Measurements from ENCODE around the gene IGFBPL1. TPM values are rescaled to one million over a fixed set of nuclear protein-coding genes. Genes with fewer than 3 reads are reported as not detected.

IGFBPL1 gene
- total and polyA plus RNA-seq, 3 experiments from 2014 or later, result not detected

GRCh38 chr9:38376021-38376670 is 48.1 kb downstream of the IGFBPL1 start:
- no peaks in the 10 kb centered on the region for H3K36me3 Mint-ChIP-seq
- Histone ChIP-seq H3K4me1 (ENCODE audit: insufficient read depth, low read length) (no peaks in the 10 kb centered on the region), H3K36me3 (ENCODE audit: insufficient read depth, low read length) (no peaks in the 10 kb centered on the region), H3K4me3 (ENCODE audit: low read length) (no peak overlapping the region), H3K27ac (ENCODE audit: low read depth, low read length) (no peak overlapping the region), H3K9me3 (ENCODE audit: low read length) (no peaks in the 10 kb centered on the region), H3K27me3 (ENCODE audit: insufficient read depth, low read length, poor library complexity, severe bottlenecking) (no peaks in the 10 kb centered on the region)
- no peak for DNase-seq
- H3K9me3 Mint-ChIP-seq, result no peaks in the 10 kb centered on the region
- POLR2A ChIA-PET, result no interaction called here
- CTCF ChIA-PET, result no interaction called here
- H3K4me1 Mint-ChIP-seq, result no peaks in the 10 kb centered on the region
- peaks cover 8 to 17% of the 10 kb centered on the region in 2 donors for H3K27me3 Mint-ChIP-seq
- H3K27ac Mint-ChIP-seq, result peak overlapping the region in 1 of 8 donors; percentile 67
- H3K4me3 Mint-ChIP-seq, result no peak overlapping the region

GRCh38 chr9:38375572-38375963 is 48.7 kb downstream of the IGFBPL1 start:
- CTCF ChIA-PET, result no interaction called here

GRCh38 chr9:38374847-38375571 is 49.2 kb downstream of the IGFBPL1 start:
- POLR2A ChIA-PET, result no interaction called here

More at GRCh38 chr9:38375572-38375963, 48.7 kb downstream of the IGFBPL1 start:
- Histone ChIP-seq H3K27me3 (ENCODE audit: insufficient read depth, low read length, poor library complexity, severe bottlenecking) (no peaks in the 10 kb centered on the region), H3K4me1 (ENCODE audit: insufficient read depth, low read length) (no peaks in the 10 kb centered on the region), H3K9me3 (ENCODE audit: low read length) (no peaks in the 10 kb centered on the region), H3K36me3 (ENCODE audit: insufficient read depth, low read length) (no peaks in the 10 kb centered on the region), H3K4me3 (ENCODE audit: low read length) (no peak overlapping the region), H3K27ac (ENCODE audit: low read depth, low read length) (no peak overlapping the region)
- POLR2A ChIA-PET, result no interaction called here
- H3K4me1 Mint-ChIP-seq, result no peaks in the 10 kb centered on the region
- H3K36me3 Mint-ChIP-seq, result no peaks in the 10 kb centered on the region
- no peak overlapping the region for H3K4me3 Mint-ChIP-seq
- H3K27ac Mint-ChIP-seq, result no peak overlapping the region
- H3K9me3 Mint-ChIP-seq, result no peaks in the 10 kb centered on the region
- DNase-seq, result no peak
- peaks cover 12 to 23% of the 10 kb centered on the region in 2 donors for H3K27me3 Mint-ChIP-seq

GRCh38 chr9:38373679-38374078 is 50.6 kb downstream of the IGFBPL1 start:
- no peak overlapping the region for H3K27ac ChIP-seq (ENCODE audit: low read depth, low read length)
- no peak for DNase-seq
- Mint-ChIP-seq H3K4me1 (no peaks in the 10 kb centered on the region), H3K27ac (no peak overlapping the region), H3K36me3 (no peaks in the 10 kb centered on the region), H3K4me3 (no peak overlapping the region), H3K27me3 (peaks cover 12 to 23% of the 10 kb centered on the region in 2 donors), H3K9me3 (no peaks in the 10 kb centered on the region)
- ChIA-PET POLR2A (no interaction called here), CTCF (no interaction called here)
- H3K4me1 ChIP-seq (ENCODE audit: insufficient read depth, low read length), result no peaks in the 10 kb centered on the region
- no peaks in the 10 kb centered on the region for H3K36me3 ChIP-seq (ENCODE audit: insufficient read depth, low read length)
- H3K4me3 ChIP-seq (ENCODE audit: low read length), result no peak overlapping the region
- no peaks in the 10 kb centered on the region for H3K27me3 ChIP-seq (ENCODE audit: insufficient read depth, low read length, poor library complexity, severe bottlenecking)
- no peaks in the 10 kb centered on the region for H3K9me3 ChIP-seq (ENCODE audit: low read length)

More at GRCh38 chr9:38374847-38375571, 49.2 kb downstream of the IGFBPL1 start:
- no peak for DNase-seq
- CTCF ChIA-PET, result no interaction called here
- peaks cover 12 to 23% of the 10 kb centered on the region in 2 donors for H3K27me3 Mint-ChIP-seq
- Histone ChIP-seq H3K4me1 (ENCODE audit: insufficient read depth, low read length) (no peaks in the 10 kb centered on the region), H3K27ac (ENCODE audit: low read depth, low read length) (no peak overlapping the region), H3K4me3 (ENCODE audit: low read length) (no peak overlapping the region), H3K9me3 (ENCODE audit: low read length) (no peaks in the 10 kb centered on the region), H3K36me3 (ENCODE audit: insufficient read depth, low read length) (no peaks in the 10 kb centered on the region), H3K27me3 (ENCODE audit: insufficient read depth, low read length, poor library complexity, severe bottlenecking) (no peaks in the 10 kb centered on the region)
- H3K4me1 Mint-ChIP-seq, result no peaks in the 10 kb centered on the region
- no peak overlapping the region for H3K4me3 Mint-ChIP-seq
- H3K27ac Mint-ChIP-seq, result no peak overlapping the region
- H3K36me3 Mint-ChIP-seq, result no peaks in the 10 kb centered on the region
- H3K9me3 Mint-ChIP-seq, result no peaks in the 10 kb centered on the region

- Histone ChIP-seq H3K27ac (ENCODE audit: low read depth, low read length) (no peak overlapping the region), H3K9me3 (ENCODE audit: low read length) (no peaks in the 10 kb centered on the region), H3K4me1 (ENCODE audit: insufficient read depth, low read length) (no peaks in the 10 kb centered on the region), H3K4me3 (ENCODE audit: low read length) (no peak overlapping the region), H3K27me3 (ENCODE audit: insufficient read depth, low read length, poor library complexity, severe bottlenecking) (no peaks in the 10 kb centered on the region), H3K36me3 (ENCODE audit: insufficient read depth, low read length) (no peaks in the 10 kb centered on the region)
- Mint-ChIP-seq H3K9me3 (no peaks in the 10 kb centered on the region), H3K4me1 (no peaks in the 10 kb centered on the region), H3K4me3 (no peak overlapping the region), H3K27ac (no peak overlapping the region), H3K36me3 (no peaks in the 10 kb centered on the region), H3K27me3 (peaks cover 10 to 23% of the 10 kb centered on the region in 2 donors)
- ChIA-PET CTCF (no interaction called here), POLR2A (no interaction called here)
- DNase-seq, result no peak
These were observed 51.3 kb downstream of the IGFBPL1 start for GRCh38 chr9:38372762-38373619.

- H3K4me3 ChIP-seq (ENCODE audit: low read length), result no peak overlapping the region
- ChIA-PET POLR2A (no interaction called here), CTCF (no interaction called here)
- H3K27me3 Mint-ChIP-seq, result peaks cover 15 to 23% of the 10 kb centered on the region in 2 donors
- H3K27ac ChIP-seq (ENCODE audit: low read depth, low read length), result no peak overlapping the region
- H3K4me1 Mint-ChIP-seq, result no peaks in the 10 kb centered on the region
- no peaks in the 10 kb centered on the region for H3K27me3 ChIP-seq (ENCODE audit: insufficient read depth, low read length, poor library complexity, severe bottlenecking)
- no peaks in the 10 kb centered on the region for H3K36me3 ChIP-seq (ENCODE audit: insufficient read depth, low read length)
- no peak overlapping the region for H3K27ac Mint-ChIP-seq
- H3K4me1 ChIP-seq (ENCODE audit: insufficient read depth, low read length), result no peaks in the 10 kb centered on the region
- DNase-seq, result peak in 1 of 5 donors; percentile 8
- H3K9me3 Mint-ChIP-seq, result no peaks in the 10 kb centered on the region
- no peaks in the 10 kb centered on the region for H3K9me3 ChIP-seq (ENCODE audit: low read length)
- H3K4me3 Mint-ChIP-seq, result no peak overlapping the region
- no peaks in the 10 kb centered on the region for H3K36me3 Mint-ChIP-seq
These were observed 52.8 kb downstream of the IGFBPL1 start for GRCh38 chr9:38371495-38371894.

GRCh38 chr9:38370176-38370575 is 54.1 kb downstream of the IGFBPL1 start:
- Histone ChIP-seq H3K27ac (ENCODE audit: low read depth, low read length) (no peak overlapping the region), H3K9me3 (ENCODE audit: low read length) (no peaks in the 10 kb centered on the region), H3K36me3 (ENCODE audit: insufficient read depth, low read length) (no peaks in the 10 kb centered on the region), H3K4me1 (ENCODE audit: insufficient read depth, low read length) (no peaks in the 10 kb centered on the region), H3K4me3 (ENCODE audit: low read length) (no peak overlapping the region), H3K27me3 (ENCODE audit: insufficient read depth, low read length, poor library complexity, severe bottlenecking) (no peaks in the 10 kb centered on the region)
- Mint-ChIP-seq H3K9me3 (no peaks in the 10 kb centered on the region), H3K27ac (no peak overlapping the region), H3K27me3 (peaks cover 13 to 27% of the 10 kb centered on the region in 2 donors), H3K36me3 (no peaks in the 10 kb centered on the region), H3K4me1 (no peaks in the 10 kb centered on the region), H3K4me3 (no peak overlapping the region)
- POLR2A ChIA-PET, result no interaction called here
- CTCF ChIA-PET, result no interaction called here
- no peak for DNase-seq

- CTCF ChIA-PET, result no interaction called here
- H3K27me3 Mint-ChIP-seq, result peaks cover 10 to 25% of the 10 kb centered on the region in 2 donors
- H3K4me1 Mint-ChIP-seq, result no peaks in the 10 kb centered on the region
- Histone ChIP-seq H3K9me3 (ENCODE audit: low read length) (no peaks in the 10 kb centered on the region), H3K4me1 (ENCODE audit: insufficient read depth, low read length) (no peaks in the 10 kb centered on the region), H3K27me3 (ENCODE audit: insufficient read depth, low read length, poor library complexity, severe bottlenecking) (no peaks in the 10 kb centered on the region), H3K27ac (ENCODE audit: low read depth, low read length) (no peak overlapping the region), H3K36me3 (ENCODE audit: insufficient read depth, low read length) (no peaks in the 10 kb centered on the region), H3K4me3 (ENCODE audit: low read length) (no peak overlapping the region)
- no peak for DNase-seq
- no peak overlapping the region for H3K27ac Mint-ChIP-seq
- no peaks in the 10 kb centered on the region for H3K36me3 Mint-ChIP-seq
- H3K4me3 Mint-ChIP-seq, result no peak overlapping the region
- POLR2A ChIA-PET, result no interaction called here
- H3K9me3 Mint-ChIP-seq, result no peaks in the 10 kb centered on the region
These were observed 55.5 kb downstream of the IGFBPL1 start for GRCh38 chr9:38368731-38369130.
